ENCODE results near the gene LIX1L. TPM values are rescaled to one million over a fixed set of nuclear protein-coding genes. Genes with fewer than 3 reads are reported as not detected.

LIX1L gene
- total and polyA plus RNA-seq, 2 of the 13 experiments (the other 11 are each of a cell fraction or from before 2014, with no cell fraction given): 8.1 to 24.9 TPM

DNA sequence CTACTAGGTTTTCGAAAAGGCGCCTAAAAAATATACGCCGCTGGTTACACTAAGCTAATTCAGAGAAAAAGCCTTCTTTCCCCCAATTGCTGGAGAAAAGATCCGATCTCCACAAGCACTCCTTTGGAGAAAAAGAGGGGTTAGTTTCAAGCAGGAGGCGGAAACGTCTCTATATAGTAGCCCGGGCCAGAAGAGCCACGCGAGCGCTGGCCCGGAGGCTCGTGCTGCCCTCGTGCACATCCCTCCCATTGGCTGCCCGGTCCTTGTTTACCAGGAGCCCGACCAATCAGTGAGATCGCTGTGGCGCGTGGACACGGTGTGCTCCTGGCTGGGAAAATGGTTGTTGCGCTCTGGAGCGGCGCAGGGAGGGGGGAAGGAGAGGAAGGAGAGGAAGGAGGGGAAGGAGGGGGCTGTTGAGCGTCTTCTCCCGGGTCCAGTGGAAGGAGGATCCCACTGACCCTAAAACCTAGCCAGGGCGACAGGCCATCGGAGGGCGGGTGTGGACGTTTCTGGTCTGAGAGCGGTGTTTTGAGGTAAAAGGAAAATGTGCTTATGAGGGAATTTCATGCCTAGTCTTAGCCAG, 38.7 kb upstream of the LIX1L start, which contains the start of gene TXNIP (continued):
- peak; percentile 86 for TF ChIP-seq FOXP1 (IDR thresholded peaks at IDR 0.05)
- TF ChIP-seq FOXP1 (CRISPR knock-in tag; IDR thresholded peaks at IDR 0.05): peak; percentile 86
- peak; percentile 50; the same call in 1 of the 2 replicates for TF ChIP-seq HMG20B (CRISPR knock-in tag; conservative IDR thresholded peaks at IDR 0.05)
- TF ChIP-seq ZFAT (CRISPR knock-in tag; conservative IDR thresholded peaks at IDR 0.05): no peak
- no peak; the same call in 1 of the 2 replicates for TF ChIP-seq ZNF547 (CRISPR knock-in tag; IDR thresholded peaks at IDR 0.05)
- TF ChIP-seq SAFB2 (CRISPR knock-in tag; IDR thresholded peaks at IDR 0.05; ENCODE audit: borderline replicate concordance, low read depth): peak; percentile 63; the same call in 1 of the 2 replicates
- no peak for TF ChIP-seq CAMTA2 (CRISPR knock-in tag; IDR thresholded peaks at IDR 0.05; ENCODE audit: borderline replicate concordance)
- peak; percentile 84 for TF ChIP-seq POGK (CRISPR knock-in tag; conservative IDR thresholded peaks at IDR 0.05)
- peak; percentile 64 for TF ChIP-seq FOXA1 (IDR thresholded peaks at IDR 0.05)
- peak; percentile 97 for TF ChIP-seq FOXA1 (CRISPR knock-in tag; IDR thresholded peaks at IDR 0.05)
- peak; percentile 80 for TF ChIP-seq ZBTB25 (CRISPR knock-in tag; IDR thresholded peaks at IDR 0.05)
- TF ChIP-seq THRA (CRISPR knock-in tag; IDR thresholded peaks at IDR 0.05; ENCODE audit: borderline replicate concordance): peak; percentile 79; the same call in 1 of the 2 replicates
- TF ChIP-seq HMGA1 (CRISPR knock-in tag; conservative IDR thresholded peaks at IDR 0.05): no peak
- TF ChIP-seq ZSCAN29 (CRISPR knock-in tag; conservative IDR thresholded peaks at IDR 0.05): no peak; the same call in none of the 2 replicates
- TF ChIP-seq TBL1XR1 (IDR thresholded peaks at IDR 0.05; ENCODE audit: borderline replicate concordance, low read length, partially characterized antibody): peak; percentile 54
- TF ChIP-seq TSC22D2 (CRISPR knock-in tag; IDR thresholded peaks at IDR 0.05; ENCODE audit: borderline replicate concordance): no peak
- peak; percentile 91; the same call in 1 of the 2 replicates for TF ChIP-seq ZZZ3 (CRISPR knock-in tag; IDR thresholded peaks at IDR 0.05; ENCODE audit: borderline replicate concordance)
- no peak; the same call in 1 of the 2 replicates for TF ChIP-seq ZNF225 (CRISPR knock-in tag; IDR thresholded peaks at IDR 0.05)
- TF ChIP-seq SKI (IDR thresholded peaks at IDR 0.05; ENCODE audit: partially characterized antibody): peak; percentile 50
- 0 out of 2 replicates have a peak, but pooled peaks have one; percentile 42 for TF ChIP-seq GZF1 (CRISPR knock-in tag; IDR thresholded peaks at IDR 0.05)
- TF ChIP-seq RXRA (CRISPR knock-in tag; IDR thresholded peaks at IDR 0.05): peak; percentile 82
- TF ChIP-seq KDM3A (CRISPR knock-in tag; IDR thresholded peaks at IDR 0.05; ENCODE audit: low read depth): peak; percentile 96; the same call in 1 of the 2 replicates
- peak; percentile 87; the same call in 2 of the 3 replicates for TF ChIP-seq MXI1 (IDR thresholded peaks at IDR 0.05; ENCODE audit: borderline replicate concordance, low read depth, low read length)
- TF ChIP-seq ZSCAN12 (CRISPR knock-in tag; IDR thresholded peaks at IDR 0.05): 0 out of 2 replicates have a peak, but pooled peaks have one; percentile 65
- peak; percentile 92 for TF ChIP-seq FOXJ3 (CRISPR knock-in tag; IDR thresholded peaks at IDR 0.05; ENCODE audit: borderline replicate concordance)
- peak; percentile 6; the same call in 1 of the 2 replicates for TF ChIP-seq SRF (IDR thresholded peaks at IDR 0.05; ENCODE audit: low read depth, low read length)
- TF ChIP-seq IKZF1 (IDR thresholded peaks at IDR 0.05): no peak
- TF ChIP-seq NR2F2 (IDR thresholded peaks at IDR 0.05; ENCODE audit: borderline replicate concordance, low read depth): peak; percentile 27; the same call in 1 of the 2 replicates
- TF ChIP-seq GATA4 (IDR thresholded peaks at IDR 0.05; ENCODE audit: borderline replicate concordance, low read depth): peak; percentile 91

All from HepG2 (cell line).